GM04504 (cell line): Measurements from ENCODE around the gene ABCA7.

ENCODE experiments used
- DNase-seq: peaks from one replicate; pipeline ENCODE4 v3.0.0-alpha.2; 2012; ENCODE audit warnings: low read depth

ABCA7 gene

DNA sequence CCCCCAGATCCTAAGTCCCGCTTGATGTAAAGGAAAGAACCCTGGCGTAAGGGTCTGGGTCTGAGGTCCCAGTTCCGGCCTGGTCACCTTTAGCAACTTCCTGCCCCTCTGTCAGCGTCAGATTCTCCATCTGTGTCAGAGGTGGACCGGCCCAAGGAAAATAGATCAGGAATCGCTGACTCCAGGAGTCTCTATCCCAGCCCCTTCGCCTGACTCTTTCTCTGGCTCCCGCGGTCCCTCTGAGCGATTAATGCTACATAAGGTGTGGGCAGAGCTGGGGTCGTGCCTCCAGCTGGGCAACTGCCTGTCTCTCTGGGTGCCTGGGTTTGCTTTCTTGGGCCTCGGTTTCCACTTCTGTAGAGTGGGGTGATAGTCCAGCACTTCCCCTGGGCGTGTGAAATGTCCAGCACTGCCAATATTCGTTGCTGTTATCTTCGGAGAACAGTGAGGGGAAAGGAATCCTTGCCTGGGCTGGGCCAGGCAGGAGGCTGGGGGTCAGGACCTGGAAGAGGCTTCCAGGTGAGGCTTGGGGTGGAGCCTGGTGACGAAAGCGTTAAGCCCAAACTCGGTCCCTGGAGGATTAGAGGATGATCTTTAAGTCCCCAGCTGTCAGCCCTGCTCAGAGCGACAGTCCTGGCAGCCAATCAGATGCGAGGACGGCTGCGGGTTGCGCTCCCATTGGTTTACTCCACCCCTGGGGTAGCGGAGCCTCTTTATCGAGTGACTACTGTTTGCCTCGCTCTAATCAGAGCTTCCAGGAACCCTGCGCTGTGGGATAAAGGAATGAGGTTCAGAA, 767 bp downstream of the ABCA7 start:
- peak; percentile 91 for DNase-seq

DNA sequence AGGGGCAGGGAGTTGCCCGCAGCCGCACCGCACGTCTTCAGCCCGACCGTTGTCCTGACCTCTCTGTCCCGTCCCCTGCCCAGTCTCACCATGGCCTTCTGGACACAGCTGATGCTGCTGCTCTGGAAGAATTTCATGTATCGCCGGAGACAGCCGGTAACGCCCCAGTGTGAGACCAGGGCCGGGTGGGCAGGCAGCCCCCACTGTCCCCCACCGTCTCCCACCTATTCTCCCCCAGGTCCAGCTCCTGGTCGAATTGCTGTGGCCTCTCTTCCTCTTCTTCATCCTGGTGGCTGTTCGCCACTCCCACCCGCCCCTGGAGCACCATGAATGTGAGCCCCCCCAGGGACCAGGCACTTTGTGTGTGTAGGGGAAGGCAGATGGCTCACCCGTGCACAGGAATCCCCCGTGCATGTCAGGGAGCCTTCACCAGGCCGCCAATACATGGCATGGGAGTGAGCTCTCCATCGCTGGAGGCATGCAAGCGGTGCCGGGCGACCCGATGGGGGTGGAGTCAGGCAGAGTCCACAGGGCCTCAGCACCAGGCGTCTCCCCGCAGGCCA, 1.4 kb downstream of the ABCA7 start:
- no peak for DNase-seq

DNA sequence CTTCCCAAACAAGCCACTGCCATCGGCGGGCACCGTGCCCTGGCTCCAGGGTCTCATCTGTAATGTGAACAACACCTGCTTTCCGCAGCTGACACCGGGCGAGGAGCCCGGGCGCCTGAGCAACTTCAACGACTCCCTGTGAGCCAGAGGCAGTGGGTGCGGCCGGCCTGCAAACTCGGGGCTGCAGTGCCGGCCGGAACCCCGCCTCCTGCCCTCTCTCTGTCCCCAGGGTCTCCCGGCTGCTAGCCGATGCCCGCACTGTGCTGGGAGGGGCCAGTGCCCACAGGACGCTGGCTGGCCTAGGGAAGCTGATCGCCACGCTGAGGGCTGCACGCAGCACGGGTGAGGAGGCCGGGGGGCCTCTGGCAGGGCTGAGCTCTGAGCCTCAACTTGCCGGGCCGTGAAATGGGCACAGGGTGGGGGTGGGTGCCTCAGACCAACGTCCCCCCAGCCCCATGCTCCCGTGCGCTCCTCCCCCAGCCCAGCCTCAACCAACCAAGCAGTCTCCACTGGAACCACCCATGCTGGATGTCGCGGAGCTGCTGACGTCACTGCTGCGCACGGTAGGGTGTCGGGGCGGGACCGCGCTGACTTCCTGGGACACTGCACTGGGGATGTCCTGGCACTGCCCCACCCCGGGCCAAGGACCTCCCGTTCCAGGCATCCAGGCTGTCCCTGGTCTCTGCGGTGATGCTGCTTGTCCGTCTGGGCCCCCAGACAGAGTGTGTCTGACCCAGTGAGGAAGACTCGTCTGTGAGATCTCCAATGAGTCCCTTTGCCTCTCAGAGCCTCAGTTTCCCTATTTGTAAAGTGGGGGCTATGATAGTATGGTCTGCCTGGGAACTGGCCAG, 2.2 kb downstream of the ABCA7 start:
- DNase-seq, result no peak

DNA sequence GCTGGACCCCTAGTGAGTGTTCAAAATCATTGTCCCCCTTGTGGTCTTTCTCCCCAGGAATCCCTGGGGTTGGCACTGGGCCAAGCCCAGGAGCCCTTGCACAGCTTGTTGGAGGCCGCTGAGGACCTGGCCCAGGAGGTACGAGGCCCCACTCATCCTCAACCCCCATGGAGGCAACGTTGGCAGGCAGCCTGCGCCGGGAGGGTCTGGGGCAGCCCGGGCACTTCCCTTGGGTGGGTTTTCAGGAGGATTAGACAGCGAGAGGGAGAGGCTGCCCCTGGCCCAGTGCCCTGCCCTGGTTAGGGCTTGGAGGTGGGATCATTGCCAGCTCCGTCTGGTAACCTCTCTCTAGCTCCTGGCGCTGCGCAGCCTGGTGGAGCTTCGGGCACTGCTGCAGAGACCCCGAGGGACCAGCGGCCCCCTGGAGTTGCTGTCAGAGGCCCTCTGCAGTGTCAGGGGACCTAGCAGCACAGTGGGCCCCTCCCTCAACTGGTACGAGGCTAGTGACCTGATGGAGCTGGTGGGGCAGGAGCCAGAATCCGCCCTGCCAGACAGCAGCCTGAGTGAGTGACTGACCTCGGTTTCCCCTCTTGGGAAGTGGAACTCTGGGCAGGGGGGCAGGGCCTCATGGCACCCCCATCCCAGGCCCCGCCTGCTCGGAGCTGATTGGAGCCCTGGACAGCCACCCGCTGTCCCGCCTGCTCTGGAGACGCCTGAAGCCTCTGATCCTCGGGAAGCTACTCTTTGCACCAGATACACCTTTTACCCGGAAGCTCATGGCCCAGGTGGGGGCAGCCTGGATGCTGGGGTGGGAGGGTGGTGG, 3.0 kb downstream of the ABCA7 start:
- DNase-seq, result no peak

DNA sequence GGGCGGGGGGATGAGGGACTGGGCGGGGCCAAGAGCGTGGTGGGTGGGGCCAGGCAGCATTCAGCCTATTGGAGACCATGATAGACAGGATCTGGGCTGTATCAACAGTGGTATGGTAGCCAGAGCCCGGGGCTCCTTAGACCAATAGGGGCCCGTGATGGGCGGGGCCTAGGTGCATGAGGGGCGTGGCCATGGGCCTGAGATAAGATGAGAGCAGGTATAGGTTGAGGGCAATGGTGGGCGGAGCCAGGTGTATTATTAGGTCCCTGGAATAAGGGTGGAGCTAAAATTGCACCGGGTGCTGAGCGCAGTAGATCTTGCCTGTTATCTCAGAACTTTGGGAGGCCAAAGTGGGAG, 5.3 kb downstream of the ABCA7 start:
- no peak for DNase-seq

DNA sequence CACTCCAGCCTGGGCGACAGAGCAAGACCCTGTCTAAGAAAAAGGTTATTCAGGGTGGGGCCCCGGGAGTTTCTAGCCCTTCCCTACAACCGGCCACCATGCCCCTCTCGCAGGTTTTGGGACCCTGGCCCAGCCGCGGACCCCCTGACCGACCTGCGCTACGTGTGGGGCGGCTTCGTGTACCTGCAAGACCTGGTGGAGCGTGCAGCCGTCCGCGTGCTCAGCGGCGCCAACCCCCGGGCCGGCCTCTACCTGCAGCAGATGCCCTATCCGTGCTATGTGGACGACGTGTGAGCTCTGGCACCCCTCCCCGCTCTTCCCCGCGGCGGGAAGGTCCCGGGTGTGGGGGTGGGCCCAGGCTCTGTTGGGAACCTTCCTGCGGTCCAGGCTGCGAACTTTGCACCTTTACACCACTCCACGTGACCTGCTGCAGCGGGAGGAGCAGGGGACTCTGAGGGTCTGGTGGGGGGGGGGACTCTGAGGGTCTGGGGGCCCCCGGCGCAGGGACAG, 6.3 kb downstream of the ABCA7 start:
- DNase-seq, result no peak

DNA sequence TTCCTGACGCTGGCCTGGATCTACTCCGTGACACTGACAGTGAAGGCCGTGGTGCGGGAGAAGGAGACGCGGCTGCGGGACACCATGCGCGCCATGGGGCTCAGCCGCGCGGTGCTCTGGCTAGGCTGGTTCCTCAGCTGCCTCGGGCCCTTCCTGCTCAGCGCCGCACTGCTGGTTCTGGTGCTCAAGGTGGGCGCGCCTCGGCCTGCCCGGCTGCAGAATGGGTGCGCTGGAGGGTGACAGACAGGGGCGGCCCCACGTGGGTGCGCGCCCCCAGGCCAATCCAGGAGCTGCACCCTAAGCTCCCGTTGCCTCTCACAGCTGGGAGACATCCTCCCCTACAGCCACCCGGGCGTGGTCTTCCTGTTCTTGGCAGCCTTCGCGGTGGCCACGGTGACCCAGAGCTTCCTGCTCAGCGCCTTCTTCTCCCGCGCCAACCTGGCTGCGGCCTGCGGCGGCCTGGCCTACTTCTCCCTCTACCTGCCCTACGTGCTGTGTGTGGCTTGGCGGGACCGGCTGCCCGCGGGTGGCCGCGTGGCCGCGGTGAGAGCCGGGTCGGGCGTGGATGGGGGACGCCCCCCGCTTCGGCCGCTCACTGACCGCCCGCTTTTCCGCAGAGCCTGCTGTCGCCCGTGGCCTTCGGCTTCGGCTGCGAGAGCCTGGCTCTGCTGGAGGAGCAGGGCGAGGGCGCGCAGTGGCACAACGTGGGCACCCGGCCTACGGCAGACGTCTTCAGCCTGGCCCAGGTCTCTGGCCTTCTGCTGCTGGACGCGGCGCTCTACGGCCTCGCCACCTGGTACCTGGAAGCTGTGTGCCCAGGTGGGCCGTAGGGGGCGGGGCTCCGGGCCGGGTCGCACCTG, 7.2 kb downstream of the ABCA7 start:
- DNase-seq, result no peak

DNA sequence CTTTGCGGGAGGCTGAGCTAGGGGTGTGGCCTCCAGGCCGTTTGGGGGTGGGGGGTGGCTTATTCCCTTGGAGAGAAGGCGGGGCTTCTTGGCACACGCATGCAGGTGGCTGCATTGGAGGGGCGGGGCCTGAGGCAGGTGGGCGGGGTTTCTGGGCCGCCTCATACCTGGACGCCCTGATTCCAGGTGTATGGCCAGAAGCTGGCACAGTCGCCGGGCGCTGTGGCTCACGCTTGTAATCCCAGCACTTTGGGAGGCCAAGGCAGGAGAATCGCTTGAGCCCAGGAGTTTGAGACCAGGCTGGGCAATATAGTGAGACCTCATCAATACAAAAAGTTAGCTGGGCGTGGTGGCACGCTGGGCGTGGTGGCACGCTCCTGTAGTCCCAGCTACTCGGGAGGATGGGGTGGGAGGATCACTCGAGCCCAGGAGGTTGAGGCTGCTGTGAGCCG, 7.8 kb downstream of the ABCA7 start:
- no peak for DNase-seq

DNA sequence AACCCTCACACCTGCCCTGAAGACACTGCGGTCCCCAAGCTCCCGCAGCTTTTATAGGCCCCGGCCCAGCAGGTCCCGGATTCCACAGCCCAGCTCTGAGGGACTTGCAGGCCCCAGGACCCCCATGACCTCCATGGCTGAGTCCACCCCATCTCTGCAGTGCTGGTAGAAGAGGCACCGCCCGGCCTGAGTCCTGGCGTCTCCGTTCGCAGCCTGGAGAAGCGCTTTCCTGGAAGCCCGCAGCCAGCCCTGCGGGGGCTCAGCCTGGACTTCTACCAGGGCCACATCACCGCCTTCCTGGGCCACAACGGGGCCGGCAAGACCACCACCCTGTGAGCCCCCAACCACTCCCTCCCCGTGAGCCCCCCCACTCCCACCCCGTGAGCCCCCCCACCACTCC, 9.2 kb downstream of the ABCA7 start:
- DNase-seq, result no peak

DNA sequence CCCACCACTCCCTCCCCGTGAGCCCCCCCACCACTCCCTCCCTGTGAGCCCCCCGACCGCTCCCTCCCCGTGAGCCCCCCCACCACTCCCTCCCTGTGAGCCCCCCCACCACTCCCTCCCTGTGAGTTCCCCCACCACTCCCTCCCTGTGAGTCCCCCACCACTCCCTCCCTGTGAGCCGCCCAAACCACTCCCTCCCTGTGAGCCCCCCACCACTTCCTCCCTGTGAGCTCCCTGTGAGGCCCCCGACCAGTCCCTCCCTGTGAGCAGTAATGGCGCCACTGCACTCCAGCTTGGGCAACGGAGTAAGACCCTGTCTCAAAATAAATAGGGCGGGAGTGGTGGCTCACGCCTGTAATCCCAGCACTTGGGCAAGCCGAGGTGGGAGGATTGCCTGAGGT, 9.9 kb downstream of the ABCA7 start:
- no peak for DNase-seq

DNA sequence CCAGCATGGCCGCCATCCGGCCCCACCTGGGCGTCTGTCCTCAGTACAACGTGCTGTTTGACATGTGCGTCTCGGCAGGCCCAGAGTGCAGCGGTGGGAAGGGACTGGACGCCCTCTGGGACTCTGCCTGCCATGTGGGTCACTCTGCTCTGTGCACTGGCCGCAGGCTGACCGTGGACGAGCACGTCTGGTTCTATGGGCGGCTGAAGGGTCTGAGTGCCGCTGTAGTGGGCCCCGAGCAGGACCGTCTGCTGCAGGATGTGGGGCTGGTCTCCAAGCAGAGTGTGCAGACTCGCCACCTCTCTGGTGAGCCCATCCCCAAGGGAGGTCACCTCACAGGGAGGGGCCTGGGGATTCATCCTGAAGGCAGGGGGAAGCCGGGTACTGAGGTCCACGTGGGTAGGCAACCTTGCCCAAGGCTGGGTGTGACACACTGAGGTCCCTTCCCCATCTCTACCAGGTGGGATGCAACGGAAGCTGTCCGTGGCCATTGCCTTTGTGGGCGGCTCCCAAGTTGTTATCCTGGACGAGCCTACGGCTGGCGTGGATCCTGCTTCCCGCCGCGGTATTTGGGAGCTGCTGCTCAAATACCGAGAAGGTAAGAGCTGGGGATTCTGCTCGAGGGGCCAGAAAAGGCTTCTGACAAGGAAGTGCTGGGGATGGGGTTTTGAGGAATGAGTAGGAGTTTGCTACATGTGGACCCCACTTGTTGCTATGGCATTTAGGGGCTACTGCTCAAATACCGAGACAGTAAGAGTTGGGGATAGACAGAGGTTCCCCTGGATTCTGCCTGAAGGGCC, 11.3 kb downstream of the ABCA7 start:
- no peak for DNase-seq

DNA sequence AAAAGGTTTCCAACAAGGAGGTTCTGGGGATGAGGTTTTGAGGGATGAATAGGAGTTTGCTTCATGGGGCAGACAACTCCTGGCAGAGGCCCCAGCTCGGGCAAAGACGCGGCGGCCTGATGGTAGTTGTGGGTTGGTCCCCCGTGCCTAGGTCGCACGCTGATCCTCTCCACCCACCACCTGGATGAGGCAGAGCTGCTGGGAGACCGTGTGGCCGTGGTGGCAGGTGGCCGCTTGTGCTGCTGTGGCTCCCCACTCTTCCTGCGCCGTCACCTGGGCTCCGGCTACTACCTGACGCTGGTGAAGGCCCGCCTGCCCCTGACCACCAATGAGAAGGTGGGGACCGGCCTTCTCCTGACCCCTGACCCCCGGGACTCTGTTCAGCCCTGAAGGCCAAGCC, 11.9 kb downstream of the ABCA7 start:
- no peak for DNase-seq

DNA sequence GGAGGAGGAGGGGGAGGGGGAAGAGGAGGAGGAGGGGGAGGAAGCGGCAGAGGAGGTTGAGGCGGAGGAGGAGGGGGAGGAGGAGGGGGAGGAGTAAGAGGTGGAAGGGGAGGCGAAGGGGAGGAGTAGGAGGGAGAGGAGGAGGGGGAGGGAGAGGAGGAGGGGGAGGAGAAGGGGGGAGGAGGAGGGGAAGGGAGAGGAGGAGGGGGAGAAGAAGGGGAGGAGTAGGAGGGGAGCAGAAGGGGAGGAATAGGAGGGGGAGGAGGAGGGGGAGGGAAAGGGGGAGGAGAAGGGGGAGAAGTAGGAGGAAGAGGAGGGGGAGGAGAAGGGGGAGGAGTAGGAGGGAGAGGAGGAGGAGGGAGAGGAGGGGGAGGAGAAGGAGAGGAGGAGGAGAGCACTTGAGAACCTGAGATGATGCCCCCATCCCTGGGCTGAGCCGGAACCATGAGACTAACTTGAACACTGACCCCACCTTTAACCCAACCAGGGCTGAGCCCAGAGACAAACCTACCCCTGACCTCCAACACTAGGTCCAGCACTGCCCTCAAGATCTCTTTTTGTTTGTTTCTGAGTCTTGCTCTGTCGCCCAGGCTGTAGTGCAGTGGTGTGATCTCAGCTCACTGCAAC, 12.6 kb downstream of the ABCA7 start:
- no peak for DNase-seq

DNA sequence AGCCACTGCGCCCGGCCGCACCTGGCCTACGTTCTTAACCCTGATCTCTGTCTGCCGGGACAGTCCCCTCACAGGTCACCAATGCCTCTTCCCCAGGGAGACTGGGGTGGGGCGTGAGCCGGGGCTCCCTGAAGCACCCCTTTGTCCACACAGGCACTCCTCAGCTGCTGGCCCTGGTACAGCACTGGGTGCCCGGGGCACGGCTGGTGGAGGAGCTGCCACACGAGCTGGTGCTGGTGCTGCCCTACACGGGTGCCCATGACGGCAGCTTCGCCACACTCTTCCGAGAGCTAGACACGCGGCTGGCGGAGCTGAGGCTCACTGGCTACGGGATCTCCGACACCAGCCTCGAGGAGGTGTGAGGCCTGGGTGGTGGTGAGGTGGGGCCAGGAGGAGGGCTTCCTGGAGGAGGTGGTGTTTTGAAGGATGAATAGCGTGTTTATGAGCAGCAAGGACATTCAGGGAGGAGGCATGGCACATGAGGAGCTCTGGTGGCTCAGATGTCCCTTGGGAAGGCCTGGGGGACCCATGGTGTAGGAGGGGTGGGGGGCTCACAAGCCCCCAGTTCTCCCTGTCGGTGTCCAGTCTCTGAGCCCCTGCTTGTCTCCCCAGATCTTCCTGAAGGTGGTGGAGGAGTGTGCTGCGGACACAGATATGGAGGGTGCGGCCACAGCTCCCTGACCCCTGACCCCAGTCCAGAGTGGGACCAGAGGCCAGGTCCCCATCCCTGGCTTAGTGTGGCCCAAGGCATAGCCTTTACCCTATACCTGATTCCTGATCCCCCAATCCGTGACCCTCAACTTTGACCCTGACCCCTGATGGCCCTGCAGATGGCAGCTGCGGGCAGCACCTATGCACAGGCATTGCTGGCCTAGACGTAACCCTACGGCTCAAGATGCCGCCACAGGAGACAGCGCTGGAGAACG, 13.5 kb downstream of the ABCA7 start:
- no peak for DNase-seq

DNA sequence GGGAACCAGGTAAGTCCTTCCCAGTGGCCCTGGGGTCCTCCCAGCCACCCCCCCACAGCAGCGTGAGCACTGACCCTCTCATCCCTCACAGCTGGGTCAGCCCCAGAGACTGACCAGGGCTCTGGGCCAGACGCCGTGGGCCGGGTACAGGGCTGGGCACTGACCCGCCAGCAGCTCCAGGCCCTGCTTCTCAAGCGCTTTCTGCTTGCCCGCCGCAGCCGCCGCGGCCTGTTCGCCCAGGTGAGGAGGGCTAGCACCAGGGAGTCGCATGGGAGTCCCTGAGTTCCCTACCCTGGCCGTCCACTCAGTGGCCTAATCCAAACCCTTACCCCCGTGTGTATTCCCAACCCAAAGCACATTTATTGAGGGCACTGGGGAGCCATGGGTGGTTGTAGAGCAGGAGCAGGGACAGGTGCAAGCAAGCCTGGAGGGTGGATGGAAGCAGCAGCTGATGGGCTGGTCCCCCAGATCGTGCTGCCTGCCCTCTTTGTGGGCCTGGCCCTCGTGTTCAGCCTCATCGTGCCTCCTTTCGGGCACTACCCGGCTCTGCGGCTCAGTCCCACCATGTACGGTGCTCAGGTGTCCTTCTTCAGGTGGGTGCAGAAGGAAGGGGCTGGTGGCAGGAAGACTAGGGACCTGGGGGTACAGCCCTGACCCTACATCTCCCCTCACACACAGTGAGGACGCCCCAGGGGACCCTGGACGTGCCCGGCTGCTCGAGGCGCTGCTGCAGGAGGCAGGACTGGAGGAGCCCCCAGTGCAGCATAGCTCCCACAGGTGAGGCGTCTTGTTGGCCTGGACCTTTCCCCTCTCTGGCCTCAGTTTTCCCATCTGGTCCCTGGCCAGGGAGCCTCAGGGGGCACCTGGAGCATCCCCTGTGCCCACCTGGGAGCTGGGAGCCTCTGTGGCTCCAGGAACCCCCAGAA, 14.5 kb downstream of the ABCA7 start:
- no peak for DNase-seq

DNA sequence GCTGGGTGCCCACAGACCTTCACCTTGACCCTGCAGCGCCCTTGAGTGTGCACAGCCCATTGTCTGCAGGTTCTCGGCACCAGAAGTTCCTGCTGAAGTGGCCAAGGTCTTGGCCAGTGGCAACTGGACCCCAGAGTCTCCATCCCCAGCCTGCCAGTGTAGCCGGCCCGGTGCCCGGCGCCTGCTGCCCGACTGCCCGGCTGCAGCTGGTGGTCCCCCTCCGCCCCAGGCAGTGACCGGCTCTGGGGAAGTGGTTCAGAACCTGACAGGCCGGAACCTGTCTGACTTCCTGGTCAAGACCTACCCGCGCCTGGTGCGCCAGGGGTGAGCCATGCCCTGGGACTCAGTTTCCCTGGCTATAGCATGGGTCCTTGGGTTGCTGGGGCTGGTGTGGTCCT, 15.1 kb downstream of the ABCA7 start:
- no peak for DNase-seq

DNA sequence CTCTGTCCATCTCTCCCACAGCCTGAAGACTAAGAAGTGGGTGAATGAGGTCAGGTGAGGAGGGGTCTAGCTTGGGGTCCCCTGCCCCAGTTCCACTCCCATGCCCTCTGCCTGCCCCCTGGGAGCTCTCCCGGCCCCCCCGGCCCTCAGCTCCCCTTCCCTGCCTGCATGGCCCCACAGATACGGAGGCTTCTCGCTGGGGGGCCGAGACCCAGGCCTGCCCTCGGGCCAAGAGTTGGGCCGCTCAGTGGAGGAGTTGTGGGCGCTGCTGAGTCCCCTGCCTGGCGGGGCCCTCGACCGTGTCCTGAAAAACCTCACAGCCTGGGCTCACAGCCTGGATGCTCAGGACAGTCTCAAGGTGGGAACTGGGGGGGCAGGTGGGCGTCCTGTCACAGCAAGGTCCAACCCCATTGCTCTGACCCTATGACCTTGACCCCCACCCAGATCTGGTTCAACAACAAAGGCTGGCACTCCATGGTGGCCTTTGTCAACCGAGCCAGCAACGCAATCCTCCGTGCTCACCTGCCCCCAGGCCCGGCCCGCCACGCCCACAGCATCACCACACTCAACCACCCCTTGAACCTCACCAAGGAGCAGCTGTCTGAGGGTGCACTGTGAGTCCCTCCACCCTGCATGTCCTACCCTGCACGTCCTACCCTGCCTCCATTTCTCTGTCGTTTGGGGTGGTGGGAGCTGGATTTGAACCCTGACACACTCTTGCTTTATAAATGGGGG, 16.1 kb downstream of the ABCA7 start:
- DNase-seq, result no peak
